Tibial nerve (tissue), 4 donors: ENCODE results near the gene IRF3. TPM values are rescaled to one million over a fixed set of nuclear protein-coding genes. Genes with fewer than 3 reads are reported as not detected.

Experiments
- DNase-seq, 2 donors: peaks; one replicate each; pipeline ENCODE4 v3.0.0-alpha.2; 2019; ENCODE audit warnings: low spot score in 2 of 2
- H3K27ac ChIP-seq, 4 donors: fragments of 200-600 bp; sonication (generic) in 3 of 4; one replicate each; pipeline ENCODE4 v1.5.1; 2017 to 2019; ENCODE audit warnings: mild to moderate bottlenecking in 1 of 4
- H3K27me3 ChIP-seq, 2 donors: fragments of 200-600 bp; sonication (generic) in 1 of 2; one replicate each; pipeline versions ENCODE4 v1.5.1 to v1.6.0; 2017 to 2019
- H3K36me3 ChIP-seq, 3 donors: fragments of 200-600 bp; sonication (generic); one replicate each; pipeline ENCODE4 v1.5.1; 2018 to 2019
- H3K4me1 ChIP-seq, 4 donors: fragments of 200-600 bp; sonication (generic) in 3 of 4; one replicate each; pipeline ENCODE4 v1.5.1; 2017 to 2019
- H3K4me3 ChIP-seq, 4 donors: fragments of 200-600 bp; sonication (generic) in 3 of 4; one replicate each; pipeline ENCODE4 v1.5.1; 2017 to 2019; ENCODE audit warnings: mild to moderate bottlenecking in 1 of 4, moderate library complexity in 1 of 4
- H3K9me3 ChIP-seq, 4 donors: fragments of 200-600 bp; sonication (generic) in 3 of 4; one replicate each; pipeline ENCODE4 v1.5.1; 2017 to 2019
- CTCF ChIP-seq, 5 experiments: fragments of 200-600 bp in 3 of 5; fragments of 450-650 bp in 2 of 5; sonication (generic) in 3 of 5; IDR thresholded peaks; one replicate each; pipeline ENCODE4 v1.5.1; 2016 to 2019; ENCODE audit warnings: antibody characterized with exemption in 5 of 5, mild to moderate bottlenecking in 3 of 5, moderate library complexity in 2 of 5
- EP300 ChIP-seq, 2 donors: sonication (generic); formaldehyde crosslinking; IDR thresholded peaks; one replicate each; pipeline ENCODE4 v1.6.1; 2017; ENCODE audit warnings: antibody characterized with exemption in 2 of 2, mild to moderate bottlenecking in 1 of 2
- POLR2A ChIP-seq, 2 donors: fragments of 450-650 bp; IDR thresholded peaks; one replicate each; pipeline ENCODE4 v1.6.1; 2017; ENCODE audit warnings: antibody characterized with exemption in 2 of 2, mild to moderate bottlenecking in 2 of 2, moderate library complexity in 2 of 2
- WGBS, 2 donors: methylation state at CpG; one replicate each; pipeline ENCODE4 v1.1.5; 2018; 5-methylcytosine and 5-hydroxymethylcytosine counted together
- total RNA-seq, 4 donors: library from RNA; depleted of rRNA; stranded (reverse); fragments of >200 nt; gene quantifications; one replicate each; pipeline ENCODE4 v1.1.0, GENCODE V29; 2016

IRF3 gene
- total RNA-seq, 4 donors from 2014 or later, result 41.4 to 85.2 (median 72.4) TPM

DNA sequence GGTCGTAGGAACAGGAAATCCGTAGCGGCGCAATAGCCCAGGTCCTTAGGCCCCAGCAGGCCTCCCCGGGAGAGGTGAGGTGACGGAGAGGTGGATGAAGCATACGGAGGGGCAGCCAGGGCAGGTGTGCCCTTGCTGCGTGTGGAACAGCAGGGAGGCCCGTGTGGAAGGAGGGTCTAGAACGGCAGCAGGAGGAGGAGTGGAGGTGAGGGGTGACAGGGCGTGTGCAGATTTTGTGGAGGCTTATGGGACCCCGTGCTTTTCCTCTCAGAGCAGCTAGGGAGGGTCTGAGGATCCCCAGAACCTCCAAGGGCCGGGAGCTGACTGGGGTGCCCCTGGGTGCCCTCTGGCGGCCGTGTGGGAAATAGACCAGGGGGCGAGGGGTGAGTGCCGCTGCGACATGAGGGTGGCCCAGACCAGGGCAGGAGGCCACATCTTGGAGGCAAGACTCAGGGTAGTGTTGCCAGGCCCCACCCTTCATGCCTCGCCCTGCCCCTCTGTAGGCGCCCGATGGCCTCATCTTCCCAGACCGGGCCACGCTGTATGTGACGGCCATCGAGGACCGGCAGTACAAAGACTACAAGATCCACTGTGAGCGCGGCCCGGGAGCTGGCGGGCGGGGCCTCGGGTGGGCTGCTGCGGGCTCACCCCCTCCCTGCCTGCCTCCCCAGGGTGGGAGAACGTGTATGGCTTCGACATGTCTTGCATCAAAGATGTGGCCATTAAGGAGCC is 18.8 kb upstream of the IRF3 start:
- Histone ChIP-seq H3K4me1 (peaks cover 0 to 24% (median 14%) of the 10 kb centered on the region in 4 donors), H3K4me3 (no peak overlapping the region), H3K27me3 (peaks cover 0 to under 1% of the 10 kb centered on the region in 2 donors), H3K9me3 (no peaks in the 10 kb centered on the region), H3K27ac (no peak overlapping the region), H3K36me3 (peaks cover 0 to 81% (median 30%) of the 10 kb centered on the region in 3 donors)
- TF ChIP-seq POLR2A (IDR thresholded peaks at IDR 0.05), result no peak
- TF ChIP-seq CTCF (IDR thresholded peaks at IDR 0.05), result peak in 2 of 5 experiments; percentile 11 to 31
- 76 to 79% methylated on average over 26 to 34 of the region's 35 CpGs for WGBS, 2 donors
- DNase-seq, result no peak

- no peak for DNase-seq
- Histone ChIP-seq H3K9me3 (no peaks in the 10 kb centered on the region), H3K4me3 (no peak overlapping the region), H3K36me3 (peaks cover 0 to 80% (median 30%) of the 10 kb centered on the region in 3 donors), H3K4me1 (peaks cover 0 to 26% (median 15%) of the 10 kb centered on the region in 4 donors), H3K27ac (no peak overlapping the region), H3K27me3 (no peaks in the 10 kb centered on the region)
- WGBS, 2 donors, result 89 to 92% methylated on average over 18 of the region's 18 CpGs
- TF ChIP-seq EP300 (IDR thresholded peaks at IDR 0.05) (no peak), POLR2A (IDR thresholded peaks at IDR 0.05) (no peak), CTCF (IDR thresholded peaks at IDR 0.05) (no peak)
Measured at GRCh38 chr19:49683814-49684250, 18.2 kb upstream of the IRF3 start.

DNA sequence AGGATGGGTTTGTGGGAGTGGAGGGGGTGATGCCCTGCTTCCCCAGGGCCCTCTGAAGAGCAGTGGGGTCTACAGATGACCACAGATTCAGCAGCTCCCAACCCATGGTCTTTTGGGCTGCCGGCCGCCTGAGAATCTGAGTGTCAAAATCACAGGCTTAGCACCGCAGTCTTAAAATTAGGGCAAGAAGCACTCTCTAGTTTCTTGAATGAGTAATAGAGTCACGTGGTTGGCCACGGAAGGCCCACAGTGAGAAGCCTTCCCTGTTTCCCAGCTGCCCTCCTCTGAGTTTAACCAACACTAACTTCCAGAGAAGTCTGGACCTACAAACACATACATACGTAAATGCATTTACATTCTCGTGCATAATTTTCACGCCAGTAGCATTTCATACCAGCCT is 16.6 kb upstream of the IRF3 start:
- Histone ChIP-seq H3K36me3 (peaks cover 0 to 65% (median 30%) of the 10 kb centered on the region in 3 donors), H3K27me3 (no peaks in the 10 kb centered on the region), H3K9me3 (no peaks in the 10 kb centered on the region), H3K27ac (no peak overlapping the region), H3K4me1 (peaks cover 0 to 40% (median 25%) of the 10 kb centered on the region in 4 donors), H3K4me3 (no peak overlapping the region)
- no peak for DNase-seq
- TF ChIP-seq CTCF (IDR thresholded peaks at IDR 0.05) (no peak), POLR2A (IDR thresholded peaks at IDR 0.05) (no peak), EP300 (IDR thresholded peaks at IDR 0.05) (no peak)
- 85 to 88% methylated on average over 8 of the region's 8 CpGs for WGBS, 2 donors

- no peak for DNase-seq
- Histone ChIP-seq H3K27me3 (no peaks in the 10 kb centered on the region), H3K36me3 (peaks cover 0 to 60% (median 30%) of the 10 kb centered on the region in 3 donors), H3K27ac (no peak overlapping the region), H3K9me3 (no peaks in the 10 kb centered on the region), H3K4me3 (no peak overlapping the region), H3K4me1 (peaks cover 0 to 40% (median 25%) of the 10 kb centered on the region in 4 donors)
- TF ChIP-seq POLR2A (IDR thresholded peaks at IDR 0.05), result no peak
- no peak for TF ChIP-seq CTCF (IDR thresholded peaks at IDR 0.05)
- no peak for TF ChIP-seq EP300 (IDR thresholded peaks at IDR 0.05)
- WGBS, 2 donors, result 88 to 89% methylated on average over 19 of the region's 19 CpGs
Measured at GRCh38 chr19:49681830-49682229, 16.2 kb upstream of the IRF3 start.
